Pancreas (tissue), 10 donors: ENCODE data around the gene ARHGAP12. TPM values are rescaled to one million over a fixed set of nuclear protein-coding genes. Genes with fewer than 3 reads are reported as not detected.

Source experiments
- ATAC-seq, 4 donors: fragments of 200-7000 bp; cut with Tn5 transposase; one replicate each; pipeline versions ENCODE4 v1.8.0 to v1.9.1; 2020; ENCODE audit warnings: mild to moderate bottlenecking in 4 of 4, moderate library complexity in 4 of 4
- DNase-seq, 6 donors: peaks; one replicate each; pipeline ENCODE4 v3.0.0-alpha.2; 2020
- FAIRE-seq: peaks from 2 replicates; lab custom pipeline; 2012; peaks lifted over from hg19 to GRCh38; lab: Jason Lieb, UNC
- H3K27ac ChIP-seq, 4 donors: fragments of 200-600 bp; sonication (generic); 1 replicate in 3 of 4; 2 replicates in 1 of 4; pipeline versions ENCODE4 v1.5.0 to v1.8.0; 2020
- H3K27me3 ChIP-seq, 4 donors: fragments of 200-600 bp; one replicate each; pipeline ENCODE4 v1.8.0; 2021
- H3K36me3 ChIP-seq, 3 donors: fragments of 200-600 bp; sonication (generic) in 1 of 3; one replicate each; pipeline versions ENCODE4 v1.5.0 to v1.8.0; 2020 to 2021
- H3K4me1 ChIP-seq, 3 donors: fragments of 200-600 bp; one replicate each; pipeline ENCODE4 v1.8.0; 2021
- H3K4me3 ChIP-seq, 4 donors: fragments of 200-600 bp; sonication (generic) in 2 of 4; one replicate each; pipeline versions ENCODE4 v1.5.0 to v1.8.0; 2020 to 2021
- H3K9me3 ChIP-seq, 4 donors: fragments of 200-600 bp; one replicate each; pipeline ENCODE4 v1.8.0; 2021
- WGBS, 2 donors: extraction: QIAGEN DNeasy Blood & Tissue Kit; methylation state at CpG; one replicate each; pipeline ENCODE4 v1.1.7; 2013; 5-methylcytosine and 5-hydroxymethylcytosine counted together
- intact Hi-C, 3 donors: fragments of 100-400 bp; cut with DNase I; formaldehyde crosslinking; loops; one replicate each; pipeline versions ENCODE4 v1.11.1 to v1.14.2; 2022
- polyA plus RNA-seq, 2 donors: library from polyadenylated mRNA; stranded (reverse); fragments of 200-250 nt; gene quantifications; one replicate each; pipeline ENCODE4 v1.2.3, GENCODE V29; 2013
- total RNA-seq, 6 donors: library from RNA; stranded (reverse); fragmentation: NEBNext Ultra II Directional in 4 of 6; extraction: Animal tissue kit (Norgen Biotek cat#: 25700) in 4 of 6; gene quantifications; one replicate each; pipeline versions ENCODE4 v1.2.1 to v1.2.4, GENCODE V29; 2021 to 2023
- TF ChIP-seq, protein P1 (sequence below), 4 donors: fragments of 200-600 bp; sonication (generic) in 3 of 4; IDR thresholded peaks; one replicate each; pipeline versions ENCODE4 v1.5.0 to v1.8.0; 2021; ENCODE audit warnings: antibody characterized with exemption in 4 of 4
- donor health status: healthy with polysubstance abuse.
- donor health status: DM: no; HTN: no; CAD: no; lungs with moderate emphysema.
- donor health status: DM: no; HTN: no; CAD: no.
- donor health status: control.
- donor health status: control.
- donor health status: Bipolar disorder and iron deficiency.
- donor health status: DM: yes; HTN: yes; CAD: no.
- donor health status: DM: no; HTN: no; CAD: no.
- donor health status: DM: no; HTN: no; CAD: no.
- donor health status: DM: yes; HTN: yes; CAD: no.

Gene ARHGAP12
- total and polyA plus RNA-seq, 8 donors: 16.3 to 30.1 (median 23.5) TPM

DNA sequence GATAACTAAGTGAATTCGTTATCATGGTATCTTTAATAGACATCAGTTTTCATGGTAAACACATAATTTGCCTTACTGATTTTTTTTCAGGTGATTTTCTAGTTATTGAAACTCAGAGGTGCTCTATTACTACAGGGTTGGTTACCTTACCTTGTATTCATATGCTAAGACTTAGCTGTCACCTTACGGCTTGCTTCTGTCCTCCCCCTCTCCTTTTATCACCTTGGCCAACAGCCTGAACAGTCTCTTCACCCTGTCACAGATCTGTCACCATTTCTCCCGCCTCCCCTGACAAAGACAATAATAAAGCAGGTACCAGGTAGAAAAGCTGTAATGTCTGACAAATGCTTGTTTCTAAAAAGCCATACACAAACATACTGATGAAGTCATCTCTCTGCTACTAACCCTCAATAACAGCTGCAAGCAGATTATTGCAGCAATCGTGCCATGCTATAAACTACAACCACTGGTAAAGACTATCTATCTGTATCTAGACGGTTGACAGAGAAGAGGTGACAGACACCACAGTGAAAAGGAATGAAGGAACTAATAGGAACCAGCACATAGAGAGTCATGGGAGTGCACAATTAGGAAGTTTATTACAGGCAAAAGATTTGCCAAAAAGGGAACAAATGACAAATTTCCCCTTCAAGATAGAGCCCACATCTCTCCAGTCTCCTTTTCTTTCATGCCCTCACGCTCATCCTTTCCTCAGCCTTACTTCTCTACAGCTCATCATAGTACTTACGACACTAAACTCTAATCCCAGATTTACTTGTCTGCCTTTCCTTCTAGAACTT lies 57.2 kb downstream of the ARHGAP12 start:
- TF ChIP-seq, protein P1, sequence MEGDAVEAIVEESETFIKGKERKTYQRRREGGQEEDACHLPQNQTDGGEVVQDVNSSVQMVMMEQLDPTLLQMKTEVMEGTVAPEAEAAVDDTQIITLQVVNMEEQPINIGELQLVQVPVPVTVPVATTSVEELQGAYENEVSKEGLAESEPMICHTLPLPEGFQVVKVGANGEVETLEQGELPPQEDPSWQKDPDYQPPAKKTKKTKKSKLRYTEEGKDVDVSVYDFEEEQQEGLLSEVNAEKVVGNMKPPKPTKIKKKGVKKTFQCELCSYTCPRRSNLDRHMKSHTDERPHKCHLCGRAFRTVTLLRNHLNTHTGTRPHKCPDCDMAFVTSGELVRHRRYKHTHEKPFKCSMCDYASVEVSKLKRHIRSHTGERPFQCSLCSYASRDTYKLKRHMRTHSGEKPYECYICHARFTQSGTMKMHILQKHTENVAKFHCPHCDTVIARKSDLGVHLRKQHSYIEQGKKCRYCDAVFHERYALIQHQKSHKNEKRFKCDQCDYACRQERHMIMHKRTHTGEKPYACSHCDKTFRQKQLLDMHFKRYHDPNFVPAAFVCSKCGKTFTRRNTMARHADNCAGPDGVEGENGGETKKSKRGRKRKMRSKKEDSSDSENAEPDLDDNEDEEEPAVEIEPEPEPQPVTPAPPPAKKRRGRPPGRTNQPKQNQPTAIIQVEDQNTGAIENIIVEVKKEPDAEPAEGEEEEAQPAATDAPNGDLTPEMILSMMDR (IDR thresholded peaks at IDR 0.05): no peak
- intact Hi-C loops: loop anchor here in 1 of 3 donors (10.0 kb wide), 1 partner anchor 53 kb away; the partner anchor contains the start of gene ARHGAP12
- H3K27ac ChIP-seq: no peak overlapping the region
- no peaks in the 10 kb centered on the region for H3K27me3 ChIP-seq
- peaks cover 0 to 21% (median 14%) of the 10 kb centered on the region in 3 donors for H3K4me1 ChIP-seq
- DNase-seq (no peak), FAIRE-seq (no peak), ATAC-seq (peak in 3 of 4 donors; percentile 46 to 70 (median 56))
- 50 to 56% methylated on average over 7 of the region's 7 CpGs for WGBS, 2 donors
- no peak overlapping the region for H3K4me3 ChIP-seq
- H3K9me3 ChIP-seq: no peaks in the 10 kb centered on the region
- H3K36me3 ChIP-seq: no peaks in the 10 kb centered on the region

DNA sequence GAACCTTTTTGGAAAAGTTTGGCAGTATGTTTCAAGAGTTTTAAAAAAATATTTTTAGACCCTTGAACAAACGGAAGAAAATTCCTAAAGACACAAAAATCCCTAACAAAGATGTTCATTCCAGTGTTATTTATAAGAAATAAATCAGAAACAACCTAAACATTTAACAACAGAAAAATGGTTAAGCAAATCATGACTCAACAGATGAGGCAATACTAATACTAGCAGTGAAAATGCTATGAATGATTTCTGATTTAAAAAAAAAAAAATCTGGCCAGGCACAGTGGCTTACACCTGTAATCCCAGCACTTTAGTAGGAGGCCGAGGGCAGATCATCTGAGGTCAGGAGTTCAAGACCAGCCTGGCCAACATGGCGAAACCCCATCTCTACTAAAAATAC lies 61.0 kb downstream of the ARHGAP12 start:
- intact Hi-C loops: loop anchor here in 1 of 3 donors (5.0 kb wide), 1 partner anchor 85 kb away; no protein-coding TSS in a partner anchor
- H3K27me3 ChIP-seq: no peaks in the 10 kb centered on the region
- DNase-seq (no peak), FAIRE-seq (no peak), ATAC-seq (no peak)
- H3K27ac ChIP-seq: no peak overlapping the region
- TF ChIP-seq, protein P1 (IDR thresholded peaks at IDR 0.05): no peak
- H3K9me3 ChIP-seq: no peaks in the 10 kb centered on the region
- no peak overlapping the region for H3K4me3 ChIP-seq
- peaks cover 11 to 37% (median 32%) of the 10 kb centered on the region in 3 donors for H3K4me1 ChIP-seq
- 95 to 96% methylated on average over 3 of the region's 3 CpGs for WGBS, 2 donors
- H3K36me3 ChIP-seq: no peaks in the 10 kb centered on the region

DNA sequence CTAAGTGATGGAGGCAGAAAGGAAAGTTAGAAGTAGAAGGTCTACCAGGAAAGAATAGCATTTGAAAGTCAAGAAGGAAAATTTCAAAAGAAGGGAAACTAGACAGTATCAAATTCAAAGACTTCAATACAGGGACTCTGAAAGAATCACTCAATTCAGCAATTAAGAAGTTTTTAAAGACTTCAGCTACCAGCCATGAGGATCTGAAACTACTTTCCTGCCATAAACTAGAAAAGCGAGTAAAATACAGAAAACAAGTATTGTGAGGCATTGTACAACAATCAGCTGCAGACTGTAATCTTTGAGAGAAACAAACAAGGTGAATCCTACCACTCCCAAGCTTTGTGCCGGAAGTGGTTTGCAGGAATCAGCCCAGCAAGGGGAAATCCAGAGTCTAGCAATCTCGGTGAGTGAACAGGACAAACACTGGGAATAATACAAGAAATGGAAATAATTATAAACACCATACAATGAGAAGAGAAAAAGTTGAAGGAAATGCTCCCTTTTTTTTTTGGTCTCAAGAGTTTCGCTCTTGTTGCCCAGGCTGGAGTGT lies 62.4 kb downstream of the ARHGAP12 start:
- H3K4me1 ChIP-seq: peaks cover 11 to 34% (median 26%) of the 10 kb centered on the region in 3 donors
- no peak for DNase-seq
- TF ChIP-seq, protein P1 (IDR thresholded peaks at IDR 0.05): no peak
- H3K4me3 ChIP-seq: no peak overlapping the region
- peak in 1 of 4 donors; percentile 34 for ATAC-seq
- 77 to 79% methylated on average over 4 of the region's 4 CpGs for WGBS, 2 donors
- no peaks in the 10 kb centered on the region for H3K27me3 ChIP-seq
- FAIRE-seq: no peak
- no peaks in the 10 kb centered on the region for H3K36me3 ChIP-seq
- H3K9me3 ChIP-seq: no peaks in the 10 kb centered on the region
- peak overlapping the region in 2 of 4 donors; percentile 41 to 51 for H3K27ac ChIP-seq
- intact Hi-C loops: loop anchor here in 1 of 3 donors (5.0 kb wide), 1 partner anchor 86 kb away; no protein-coding TSS in a partner anchor

DNA sequence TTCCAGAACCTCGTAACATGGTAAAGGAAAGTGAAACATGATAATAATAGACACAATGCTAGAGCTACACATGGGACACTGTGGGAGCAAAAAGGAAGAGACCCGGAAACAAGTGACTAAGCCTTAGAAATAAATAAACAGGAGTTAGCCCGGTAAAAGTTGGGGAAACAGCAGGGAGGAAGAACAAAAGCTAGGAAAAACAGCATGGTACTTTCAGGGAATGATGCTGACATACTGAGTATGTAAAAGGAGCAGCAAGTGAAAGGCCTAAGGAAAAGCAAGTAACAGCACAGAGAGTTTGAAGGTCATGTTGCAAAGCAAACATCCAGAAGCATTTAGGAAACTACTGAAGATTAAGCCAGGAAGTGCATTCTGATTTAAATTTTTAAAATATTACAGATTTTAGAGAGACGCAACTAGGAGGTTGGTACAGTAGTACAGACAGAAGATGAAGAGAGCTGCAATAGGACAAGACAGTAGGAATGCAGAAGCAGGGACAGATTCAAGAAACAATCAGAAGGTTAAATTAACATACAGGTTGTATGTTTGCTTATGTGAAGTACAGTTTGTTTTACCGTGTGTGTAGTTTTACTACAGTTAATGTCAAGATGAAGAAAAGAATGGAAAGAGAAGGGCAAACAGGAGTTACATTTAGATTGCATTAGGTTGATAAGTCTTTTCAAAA lies 63.7 kb downstream of the ARHGAP12 start:
- DNase-seq (no peak), ATAC-seq (peak; percentile 23 to 65 (median 62)), FAIRE-seq (no peak)
- Histone ChIP-seq H3K4me3 (no peak overlapping the region), H3K36me3 (peaks cover 0 to 6% (median 0%) of the 10 kb centered on the region in 3 donors), H3K27ac (peak overlapping the region in 2 of 4 donors; percentile 22 to 57), H3K9me3 (no peaks in the 10 kb centered on the region), H3K4me1 (peaks cover 11 to 31% (median 18%) of the 10 kb centered on the region in 3 donors), H3K27me3 (no peaks in the 10 kb centered on the region)
- 12 to 17% methylated on average over 5 of the region's 5 CpGs for WGBS, 2 donors
- TF ChIP-seq, protein P1 (IDR thresholded peaks at IDR 0.05): no peak
- intact Hi-C loops: loop anchor here in 1 of 3 donors (5.0 kb wide), 1 partner anchor 87 kb away; no protein-coding TSS in a partner anchor
